ENCODE data around the gene KCNK10.

Gene KCNK10

DNA sequence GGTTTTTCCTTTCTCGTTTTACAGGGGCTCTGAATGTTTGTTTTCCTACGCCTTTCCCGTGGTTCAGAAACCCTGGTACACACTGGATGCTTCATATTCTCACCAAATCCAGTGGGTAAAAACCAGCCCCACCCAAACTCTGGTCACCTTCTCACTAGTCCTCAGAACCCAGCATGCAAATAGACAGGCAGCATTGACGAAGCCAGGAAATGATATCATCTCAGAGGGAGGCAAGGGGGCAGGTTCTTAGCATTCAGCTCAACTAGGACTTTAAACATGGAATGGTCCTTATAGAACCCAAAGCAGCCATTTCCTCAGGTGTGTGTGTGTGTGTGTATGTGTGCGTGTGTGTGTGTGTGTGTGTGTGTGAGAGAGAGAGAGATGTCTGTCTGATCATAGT is 142.0 kb downstream of the KCNK10 start:
- Histone ChIP-seq H3K9me3 (ENCODE audit: insufficient read depth, low read length) (no peaks in the 10 kb centered on the region), H4K20me1 (ENCODE audit: low read depth, low read length) (no peaks in the 10 kb centered on the region), H3F3A (ENCODE audit: insufficient read depth) (no peaks in the 10 kb centered on the region), H3K9ac (ENCODE audit: low read length) (no peak overlapping the region), H3K27me3 (ENCODE audit: low read length) (no peaks in the 10 kb centered on the region), H3K4me2 (ENCODE audit: low read depth, low read length, poor library complexity, severe bottlenecking) (no peak overlapping the region), H3K4me3 (ENCODE audit: insufficient read depth, low read length, poor library complexity, severe bottlenecking) (no peak overlapping the region), H3K79me2 (ENCODE audit: insufficient read depth, low read length) (no peaks in the 10 kb centered on the region), H3K27ac (ENCODE audit: low read depth, low read length) (no peak overlapping the region), H3K36me3 (ENCODE audit: low read length) (no peaks in the 10 kb centered on the region), H2AFZ (ENCODE audit: low read depth, low read length, severe bottlenecking) (no peak overlapping the region), H3K9me2 (replicated peaks; ENCODE audit: insufficient read depth, low read length) (no peaks in the 10 kb centered on the region)
- no peak for TF ChIP-seq EZH2phosphoT487 (conservative IDR thresholded peaks at IDR 0.05; ENCODE audit: low read length)
- TF ChIP-seq, protein P1, sequence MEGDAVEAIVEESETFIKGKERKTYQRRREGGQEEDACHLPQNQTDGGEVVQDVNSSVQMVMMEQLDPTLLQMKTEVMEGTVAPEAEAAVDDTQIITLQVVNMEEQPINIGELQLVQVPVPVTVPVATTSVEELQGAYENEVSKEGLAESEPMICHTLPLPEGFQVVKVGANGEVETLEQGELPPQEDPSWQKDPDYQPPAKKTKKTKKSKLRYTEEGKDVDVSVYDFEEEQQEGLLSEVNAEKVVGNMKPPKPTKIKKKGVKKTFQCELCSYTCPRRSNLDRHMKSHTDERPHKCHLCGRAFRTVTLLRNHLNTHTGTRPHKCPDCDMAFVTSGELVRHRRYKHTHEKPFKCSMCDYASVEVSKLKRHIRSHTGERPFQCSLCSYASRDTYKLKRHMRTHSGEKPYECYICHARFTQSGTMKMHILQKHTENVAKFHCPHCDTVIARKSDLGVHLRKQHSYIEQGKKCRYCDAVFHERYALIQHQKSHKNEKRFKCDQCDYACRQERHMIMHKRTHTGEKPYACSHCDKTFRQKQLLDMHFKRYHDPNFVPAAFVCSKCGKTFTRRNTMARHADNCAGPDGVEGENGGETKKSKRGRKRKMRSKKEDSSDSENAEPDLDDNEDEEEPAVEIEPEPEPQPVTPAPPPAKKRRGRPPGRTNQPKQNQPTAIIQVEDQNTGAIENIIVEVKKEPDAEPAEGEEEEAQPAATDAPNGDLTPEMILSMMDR (IDR thresholded peaks at IDR 0.05; ENCODE audit: insufficient read depth, low read length, poor library complexity, severe bottlenecking), result no peak

DNA sequence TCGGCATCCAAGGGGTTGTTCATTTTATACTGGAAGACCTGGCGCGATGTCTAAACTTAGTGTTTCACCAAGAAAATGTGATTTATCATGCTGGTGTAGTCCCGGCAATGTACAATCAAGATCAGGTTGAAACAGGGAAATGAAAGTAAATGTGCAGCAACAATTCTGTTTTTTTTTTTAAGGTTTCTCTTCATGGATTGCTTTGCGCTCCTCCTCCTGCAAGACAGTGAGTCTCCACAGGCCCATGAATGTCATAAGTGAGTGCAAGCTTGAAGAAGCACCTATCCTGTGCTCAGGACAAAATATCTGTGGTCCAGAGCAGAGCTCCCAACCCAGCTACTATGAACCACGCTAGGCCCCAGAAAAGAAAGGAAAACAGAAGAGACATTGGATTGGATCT is 143.4 kb downstream of the KCNK10 start:
- no peaks in the 10 kb centered on the region for H3K36me3 ChIP-seq (ENCODE audit: low read length)
- H3K9me2 ChIP-seq (replicated peaks; ENCODE audit: insufficient read depth, low read length), result no peaks in the 10 kb centered on the region
- H3F3A ChIP-seq (ENCODE audit: insufficient read depth), result no peaks in the 10 kb centered on the region
- H3K4me3 ChIP-seq (ENCODE audit: insufficient read depth, low read length, poor library complexity, severe bottlenecking), result no peak overlapping the region
- H3K9me3 ChIP-seq (ENCODE audit: insufficient read depth, low read length), result no peaks in the 10 kb centered on the region
- H3K27ac ChIP-seq (ENCODE audit: low read depth, low read length), result no peak overlapping the region
- no peak overlapping the region for H2AFZ ChIP-seq (ENCODE audit: low read depth, low read length, severe bottlenecking)
- no peaks in the 10 kb centered on the region for H4K20me1 ChIP-seq (ENCODE audit: low read depth, low read length)
- H3K79me2 ChIP-seq (ENCODE audit: insufficient read depth, low read length), result no peaks in the 10 kb centered on the region
- TF ChIP-seq EZH2phosphoT487 (conservative IDR thresholded peaks at IDR 0.05; ENCODE audit: low read length), result no peak
- TF ChIP-seq, protein P1 (IDR thresholded peaks at IDR 0.05; ENCODE audit: insufficient read depth, low read length, poor library complexity, severe bottlenecking), result no peak
- H3K9ac ChIP-seq (ENCODE audit: low read length), result no peak overlapping the region
- H3K4me2 ChIP-seq (ENCODE audit: low read depth, low read length, poor library complexity, severe bottlenecking), result no peak overlapping the region
- H3K27me3 ChIP-seq (ENCODE audit: low read length), result no peaks in the 10 kb centered on the region

DNA sequence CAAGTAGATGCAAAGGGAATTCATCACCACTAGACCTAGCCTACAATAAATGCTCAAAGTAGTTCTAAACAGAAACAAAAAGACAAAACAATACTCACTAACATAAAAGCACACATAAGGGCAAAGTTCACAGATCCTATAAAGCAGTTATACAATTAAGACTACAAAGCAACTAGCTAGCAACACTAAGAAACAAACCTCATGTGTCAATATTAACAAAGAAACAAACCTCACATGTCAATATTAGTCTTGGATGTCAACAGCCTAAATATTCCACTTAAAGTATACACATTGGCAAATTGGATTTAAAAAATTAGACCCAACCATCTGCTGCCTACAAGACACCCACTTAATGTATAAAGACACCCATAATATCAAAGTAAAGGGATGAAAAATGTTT is 152.7 kb downstream of the KCNK10 start:
- Histone ChIP-seq H3K9me3 (ENCODE audit: insufficient read depth, low read length) (no peaks in the 10 kb centered on the region), H3K9ac (ENCODE audit: low read length) (no peak overlapping the region), H3K79me2 (ENCODE audit: insufficient read depth, low read length) (no peaks in the 10 kb centered on the region), H3K27ac (ENCODE audit: low read depth, low read length) (no peak overlapping the region), H3K4me3 (ENCODE audit: insufficient read depth, low read length, poor library complexity, severe bottlenecking) (no peak overlapping the region), H4K20me1 (ENCODE audit: low read depth, low read length) (no peaks in the 10 kb centered on the region), H2AFZ (ENCODE audit: low read depth, low read length, severe bottlenecking) (no peak overlapping the region), H3K9me2 (replicated peaks; ENCODE audit: insufficient read depth, low read length) (no peaks in the 10 kb centered on the region), H3K27me3 (ENCODE audit: low read length) (no peaks in the 10 kb centered on the region), H3K4me2 (ENCODE audit: low read depth, low read length, poor library complexity, severe bottlenecking) (no peak overlapping the region), H3F3A (ENCODE audit: insufficient read depth) (no peaks in the 10 kb centered on the region), H3K36me3 (ENCODE audit: low read length) (no peaks in the 10 kb centered on the region)
- TF ChIP-seq, protein P1 (IDR thresholded peaks at IDR 0.05; ENCODE audit: insufficient read depth, low read length, poor library complexity, severe bottlenecking), result no peak
- no peak for TF ChIP-seq EZH2phosphoT487 (conservative IDR thresholded peaks at IDR 0.05; ENCODE audit: low read length)
